H9 (cell line): ENCODE results near the gene SYNE2. TPM values are rescaled to one million over a fixed set of nuclear protein-coding genes. Genes with fewer than 3 reads are reported as not detected.

Experiments used
- DNase-seq: peaks from one replicate; pipeline ENCODE4 v3.0.0-alpha.2; 2017
- H2AFZ ChIP-seq: one replicate; pipeline ENCODE4 v1.6.1; 2013; ENCODE audit warnings: mild to moderate bottlenecking, low read length, control low read depth, moderate library complexity
- H2AK5ac ChIP-seq: 2 replicates; pipeline ENCODE4 v1.6.1; 2013; ENCODE audit warnings: low read length, control low read depth, mixed read lengths; ENCODE audit not compliant: insufficient read length
- H2BK120ac ChIP-seq: one replicate; pipeline ENCODE4 v1.6.1; 2013; ENCODE audit warnings: low read depth, mild to moderate bottlenecking, low read length, control low read depth, inconsistent platforms; ENCODE audit not compliant: poor library complexity, severe bottlenecking
- H2BK12ac ChIP-seq: 2 replicates; pipeline ENCODE4 v1.6.1; 2013; ENCODE audit warnings: low read length, control low read depth, mixed read lengths, low read depth; ENCODE audit not compliant: insufficient read length
- H2BK15ac ChIP-seq: 2 replicates; pipeline ENCODE4 v1.6.1; 2013; ENCODE audit warnings: low read depth, low read length, control low read depth
- H2BK20ac ChIP-seq: one replicate; pipeline ENCODE4 v1.6.1; 2013; ENCODE audit warnings: low read depth, mild to moderate bottlenecking, low read length, control low read depth, inconsistent platforms; ENCODE audit not compliant: poor library complexity, severe bottlenecking
- H2BK5ac ChIP-seq: 2 replicates; pipeline ENCODE4 v1.6.1; 2013; ENCODE audit warnings: low read length, control low read depth, mixed read lengths; ENCODE audit not compliant: insufficient read length
- H3K14ac ChIP-seq: 2 replicates; pipeline ENCODE4 v1.6.1; 2013; ENCODE audit warnings: low read length, control low read depth; ENCODE audit not compliant: insufficient read depth
- H3K18ac ChIP-seq: 2 replicates; pipeline ENCODE4 v1.6.1; 2013; ENCODE audit warnings: low read depth, mild to moderate bottlenecking, mixed read lengths, low read length, control low read depth; ENCODE audit not compliant: insufficient read length
- H3K23ac ChIP-seq: 2 replicates; pipeline ENCODE4 v1.6.1; 2013; ENCODE audit warnings: low read length, control low read depth, mixed read lengths, low read depth; ENCODE audit not compliant: insufficient read length
- H3K23me2 ChIP-seq: 2 replicates; pipeline ENCODE4 v1.6.1; 2013; ENCODE audit warnings: low read depth, mild to moderate bottlenecking, mixed read lengths, low read length, control low read depth; ENCODE audit not compliant: insufficient read length, poor library complexity, severe bottlenecking
- H3K27ac ChIP-seq: 2 replicates; pipeline ENCODE4 v1.5.1; 2013; ENCODE audit warnings: low read length, control low read depth, mixed read lengths, low read depth; ENCODE audit not compliant: insufficient read length
- H3K27me3 ChIP-seq: 2 replicates; pipeline ENCODE4 v1.6.1; 2013; ENCODE audit warnings: low read length, control low read depth, inconsistent platforms; ENCODE audit not compliant: insufficient read depth
- H3K4ac ChIP-seq: 2 replicates; pipeline ENCODE4 v1.6.1; 2013; ENCODE audit warnings: low read depth, mild to moderate bottlenecking, control low read depth, inconsistent platforms, low read length, moderate library complexity
- H3K4me1 ChIP-seq: 2 replicates; pipeline ENCODE4 v1.6.1; 2013; ENCODE audit warnings: low read length, control low read depth, inconsistent platforms; ENCODE audit not compliant: insufficient read depth
- H3K4me2 ChIP-seq: 2 replicates; pipeline ENCODE4 v1.6.1; 2013; ENCODE audit warnings: low read length, control low read depth, mixed read lengths; ENCODE audit not compliant: insufficient read length, insufficient read depth
- H3K56ac ChIP-seq: 2 replicates; pipeline ENCODE4 v1.6.1; 2013; ENCODE audit warnings: low read depth, mild to moderate bottlenecking, mixed read lengths, low read length, control low read depth; ENCODE audit not compliant: insufficient read length
- H3K79me1 ChIP-seq: 2 replicates; pipeline ENCODE4 v1.6.1; 2013; ENCODE audit warnings: low read depth, mild to moderate bottlenecking, moderate library complexity, low read length, control low read depth, inconsistent platforms; ENCODE audit not compliant: insufficient read depth, poor library complexity, severe bottlenecking
- H3K79me2 ChIP-seq: 2 replicates; pipeline ENCODE4 v1.6.1; 2013; ENCODE audit warnings: low read length, control low read depth, inconsistent platforms; ENCODE audit not compliant: insufficient read depth
- H3K9ac ChIP-seq: 2 replicates; pipeline ENCODE4 v1.6.1; 2013; ENCODE audit warnings: low read length, control low read depth, mixed read lengths; ENCODE audit not compliant: insufficient read length; ENCODE audit errors: extremely low read depth
- H3K9me3 ChIP-seq: one replicate; pipeline ENCODE4 v1.6.1; 2013; ENCODE audit warnings: low read depth, low read length, inconsistent platforms; ENCODE audit not compliant: control insufficient read depth
- H3T11ph ChIP-seq: one replicate; pipeline ENCODE4 v1.6.1; 2013; ENCODE audit warnings: mild to moderate bottlenecking, low read length, control low read depth, inconsistent platforms
- H4K20me1 ChIP-seq: one replicate; pipeline ENCODE4 v1.6.1; 2013; ENCODE audit not compliant: control insufficient read depth, insufficient read length, insufficient read depth
- H4K5ac ChIP-seq: 2 replicates; pipeline ENCODE4 v1.6.1; 2013; ENCODE audit warnings: low read depth, mild to moderate bottlenecking, mixed read lengths, low read length, control low read depth; ENCODE audit not compliant: insufficient read length
- H4K8ac ChIP-seq: replicated peaks from 2 replicates; pipeline ENCODE4 v1.6.1; 2013; ENCODE audit warnings: low read length, control low read depth, mixed read lengths, low read depth; ENCODE audit not compliant: insufficient read length
- H4K91ac ChIP-seq: 2 replicates; pipeline ENCODE4 v1.6.1; 2013; ENCODE audit warnings: low read depth, mild to moderate bottlenecking, moderate library complexity, mixed read lengths, low read length, control low read depth; ENCODE audit not compliant: insufficient read length
- H3K27ac Mint-ChIP-seq, 3 experiments: 2 replicates in 2 of 3; 3 replicates in 1 of 3; pipeline ENCODE4 v1.8.0; 2020 to 2021; ENCODE audit warnings: mixed read lengths in 3 of 3, mild to moderate bottlenecking in 1 of 3, moderate library complexity in 1 of 3
- H3K27me3 Mint-ChIP-seq: 2 replicates; pipeline ENCODE4 v1.8.0; 2021; ENCODE audit warnings: low read depth, mild to moderate bottlenecking, moderate library complexity, mixed read lengths
- H3K36me3 Mint-ChIP-seq, 3 experiments: 2 replicates in 2 of 3; 3 replicates in 1 of 3; pipeline ENCODE4 v1.8.0; 2020 to 2021; ENCODE audit warnings: low read depth in 3 of 3, mixed read lengths in 3 of 3; ENCODE audit not compliant: insufficient read depth in 1 of 3
- H3K4me1 Mint-ChIP-seq, 2 experiments: 2 replicates each; pipeline ENCODE4 v1.8.0; 2020; ENCODE audit warnings: mixed read lengths in 2 of 2
- H3K4me3 Mint-ChIP-seq, 2 experiments: 2 replicates in 1 of 2; 3 replicates in 1 of 2; pipeline ENCODE4 v1.8.0; 2020 to 2021; ENCODE audit warnings: mild to moderate bottlenecking in 2 of 2, mixed read lengths in 2 of 2, moderate library complexity in 1 of 2
- H3K9me3 Mint-ChIP-seq, 2 experiments: 2 replicates in 1 of 2; 3 replicates in 1 of 2; pipeline ENCODE4 v1.8.0; 2020; ENCODE audit warnings: mild to moderate bottlenecking in 2 of 2, mixed read lengths in 2 of 2, moderate library complexity in 1 of 2
- WGBS: extraction: QIAGEN DNeasy Blood & Tissue Kit; methylation state at CpG from one replicate; pipeline ENCODE4 v1.1.7; 2013; ENCODE audit warnings: missing lambda C conversion rate, low lambda C conversion rate, mixed read lengths; ENCODE audit not compliant: insufficient read length; ENCODE audit errors: extremely low coverage; 5-methylcytosine and 5-hydroxymethylcytosine counted together
- total RNA-seq: library from RNA; stranded (reverse); gene quantifications from 2 replicates; pipeline ENCODE4 v1.2.1, GENCODE V29; 2021
- TF ChIP-seq, protein P1 (sequence below): fragments of 200-600 bp; sonication (generic); conservative IDR thresholded peaks from 3 replicates; pipeline ENCODE4 v1.8.0; 2021; ENCODE audit warnings: antibody characterized with exemption, mild to moderate bottlenecking

SYNE2 gene
- total RNA-seq, 1 experiment from 2014 or later, result 43.3 TPM

- no peak for DNase-seq
- TF ChIP-seq, protein P1, sequence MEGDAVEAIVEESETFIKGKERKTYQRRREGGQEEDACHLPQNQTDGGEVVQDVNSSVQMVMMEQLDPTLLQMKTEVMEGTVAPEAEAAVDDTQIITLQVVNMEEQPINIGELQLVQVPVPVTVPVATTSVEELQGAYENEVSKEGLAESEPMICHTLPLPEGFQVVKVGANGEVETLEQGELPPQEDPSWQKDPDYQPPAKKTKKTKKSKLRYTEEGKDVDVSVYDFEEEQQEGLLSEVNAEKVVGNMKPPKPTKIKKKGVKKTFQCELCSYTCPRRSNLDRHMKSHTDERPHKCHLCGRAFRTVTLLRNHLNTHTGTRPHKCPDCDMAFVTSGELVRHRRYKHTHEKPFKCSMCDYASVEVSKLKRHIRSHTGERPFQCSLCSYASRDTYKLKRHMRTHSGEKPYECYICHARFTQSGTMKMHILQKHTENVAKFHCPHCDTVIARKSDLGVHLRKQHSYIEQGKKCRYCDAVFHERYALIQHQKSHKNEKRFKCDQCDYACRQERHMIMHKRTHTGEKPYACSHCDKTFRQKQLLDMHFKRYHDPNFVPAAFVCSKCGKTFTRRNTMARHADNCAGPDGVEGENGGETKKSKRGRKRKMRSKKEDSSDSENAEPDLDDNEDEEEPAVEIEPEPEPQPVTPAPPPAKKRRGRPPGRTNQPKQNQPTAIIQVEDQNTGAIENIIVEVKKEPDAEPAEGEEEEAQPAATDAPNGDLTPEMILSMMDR, result no peak
- peak overlapping the region; percentile 52 for H3K4me2 ChIP-seq
- no peaks in the 10 kb centered on the region for H3K79me1 ChIP-seq
- H3K9me3 ChIP-seq, result no peaks in the 10 kb centered on the region
- no peak overlapping the region for H3K9ac ChIP-seq
- no peaks in the 10 kb centered on the region for H3K23me2 ChIP-seq
- H3K56ac ChIP-seq, result no peak overlapping the region
- H3K4ac ChIP-seq, result no peak overlapping the region
- no peak overlapping the region for H3K23ac ChIP-seq
- H3K4me1 ChIP-seq, result peaks cover 6% of the 10 kb centered on the region; the same call in 1 of the 2 replicates
- peaks cover 39 to 41% of the 10 kb centered on the region in 2 experiments for H3K4me1 Mint-ChIP-seq
- H4K20me1 ChIP-seq, result no peaks in the 10 kb centered on the region
- no peaks in the 10 kb centered on the region for H3K27me3 Mint-ChIP-seq
- H4K8ac ChIP-seq, result no peak overlapping the region
- no peaks in the 10 kb centered on the region for H3K27me3 ChIP-seq
- H3T11ph ChIP-seq, result no peak overlapping the region
- no peak overlapping the region for H4K91ac ChIP-seq
- peaks cover 21 to 26% of the 10 kb centered on the region in 2 experiments for H3K9me3 Mint-ChIP-seq
- no peak overlapping the region for H3K27ac ChIP-seq
- H2BK20ac ChIP-seq, result no peak overlapping the region
- no peak overlapping the region for H2BK15ac ChIP-seq
- peak overlapping the region in 1 of 3 experiments; percentile 95; a peak in 3 of 7 replicates for H3K27ac Mint-ChIP-seq
- no peak overlapping the region for H3K18ac ChIP-seq
- no peak overlapping the region for H3K14ac ChIP-seq
- peak overlapping the region; percentile 68 to 93 for H3K4me3 Mint-ChIP-seq
- no peaks in the 10 kb centered on the region for H3K79me2 ChIP-seq
- H2AK5ac ChIP-seq, result no peak overlapping the region
- WGBS, result no CpG with 5 or more reads among the region's 3 CpGs
- H2BK5ac ChIP-seq, result no peak overlapping the region
- no peak overlapping the region for H2BK120ac ChIP-seq
- no peak overlapping the region for H2AFZ ChIP-seq
- no peak overlapping the region for H4K5ac ChIP-seq
- H3K36me3 Mint-ChIP-seq, result peaks cover 35 to 66% (median 48%) of the 10 kb centered on the region in 3 experiments
- no peak overlapping the region for H2BK12ac ChIP-seq
Observed at GRCh38 chr14:64187331-64187730, 334.5 kb downstream of the SYNE2 start.
